Endothelial cell of umbilical vein (primary cell): Measurements from ENCODE around the gene HUS1. TPM values are rescaled to one million over a fixed set of nuclear protein-coding genes. Genes with fewer than 3 reads are reported as not detected.

Source experiments
- BruUV-seq: library from RNA; stranded (reverse); fragments of 400-500 nt; replicated peaks from 2 replicates; lab custom pipeline; 2021; lab: Mats Ljungman, UMichigan
- CTCF ChIA-PET: fragments of 300-600, 350-600 bp; sonication (Branson Sonifier 250); formaldehyde crosslinking; loops from one replicate; lab custom pipeline; 2021; ENCODE audit warnings: antibody characterized with exemption, inconsistent platforms; lab: Charles Lee
- POLR2A ChIA-PET: fragments of 300-600, 350-600 bp; sonication (Branson Sonifier 250); formaldehyde crosslinking; loops from one replicate; lab custom pipeline; 2021; ENCODE audit warnings: antibody characterized with exemption, inconsistent platforms; lab: Charles Lee
- DNase-seq: peaks from one replicate; pipeline ENCODE4 v3.0.0-alpha.2; 2011; ENCODE audit warnings: low read depth, low spot score
- FAIRE-seq: peaks from 2 replicates; lab custom pipeline; 2011; peaks lifted over from hg19 to GRCh38; lab: Jason Lieb, UNC
- H2AFZ ChIP-seq: 2 replicates; pipeline ENCODE4 v1.6.0; 2012; ENCODE audit warnings: low read depth, low read length, control low read depth, inconsistent platforms
- H3K27ac ChIP-seq: 2 replicates; pipeline ENCODE4 v1.5.1; 2011; ENCODE audit warnings: low read depth, mild to moderate bottlenecking, control low read depth, low read length, moderate library complexity; ENCODE audit not compliant: insufficient read depth
- H3K27me3 ChIP-seq, 2 experiments: 2 replicates each; pipeline versions ENCODE4 v1.6.0 to v1.6.1; 2011; ENCODE audit warnings: low read length in 2 of 2, mixed read lengths in 1 of 2; ENCODE audit not compliant: control insufficient read depth in 2 of 2, insufficient read depth in 2 of 2
- H3K36me3 ChIP-seq, 2 experiments: 2 replicates in 1 of 2; 3 replicates in 1 of 2; pipeline ENCODE4 v1.5.1; 2011; ENCODE audit warnings: low read length in 2 of 2, mild to moderate bottlenecking in 1 of 2, moderate library complexity in 1 of 2; ENCODE audit not compliant: control insufficient read depth in 2 of 2, insufficient read depth in 2 of 2; ENCODE audit errors: extremely low read depth in 1 of 2
- H3K4me1 ChIP-seq: 3 replicates; pipeline ENCODE4 v1.5.1; 2011; ENCODE audit warnings: mild to moderate bottlenecking, low read length; ENCODE audit not compliant: control insufficient read depth, insufficient read depth; ENCODE audit errors: extremely low read depth
- H3K4me2 ChIP-seq: 2 replicates; pipeline ENCODE4 v1.6.1; 2011; ENCODE audit warnings: low read length, control low read depth, mixed read lengths; ENCODE audit not compliant: insufficient read depth
- H3K4me3 ChIP-seq, 3 experiments: fragments of 200-600 bp in 1 of 3; sonication (generic), shearing (Covaris generic) in 1 of 3; replicated peaks in 1 of 3; 2 replicates each; pipeline ENCODE4 v1.5.1; 2011 to 2016; ENCODE audit warnings: control low read depth in 3 of 3, low read length in 3 of 3, mild to moderate bottlenecking in 2 of 3, inconsistent platforms in 1 of 3, low read depth in 1 of 3, moderate library complexity in 1 of 3; ENCODE audit not compliant: insufficient read depth in 1 of 3
- H3K79me2 ChIP-seq: 2 replicates; pipeline ENCODE4 v1.6.0; 2012; ENCODE audit warnings: low read length, inconsistent platforms; ENCODE audit not compliant: control insufficient read depth, insufficient read depth
- H3K9ac ChIP-seq: replicated peaks from 2 replicates; pipeline ENCODE3; 2011; ENCODE audit warnings: low read length, control low read depth; ENCODE audit not compliant: insufficient read depth; ENCODE audit errors: extremely low read depth
- H3K9me1 ChIP-seq: replicated peaks from 3 replicates; pipeline ENCODE4 v1.6.0; 2011; ENCODE audit warnings: mild to moderate bottlenecking, low read length; ENCODE audit not compliant: control insufficient read depth, insufficient read depth; ENCODE audit errors: extremely low read depth
- H3K9me3 ChIP-seq: replicated peaks from 2 replicates; pipeline ENCODE4 v1.5.1; 2012; ENCODE audit warnings: low read length, inconsistent platforms; ENCODE audit not compliant: control insufficient read depth, insufficient read depth
- H4K20me1 ChIP-seq: replicated peaks from 2 replicates; pipeline ENCODE3; 2011; ENCODE audit warnings: mild to moderate bottlenecking, low read length; ENCODE audit not compliant: control insufficient read depth, insufficient read depth; ENCODE audit errors: extremely low read depth
- EZH2 ChIP-seq: IDR thresholded peaks from 2 replicates; pipeline ENCODE4 v1.6.1; 2012; ENCODE audit warnings: borderline replicate concordance, low read depth, mild to moderate bottlenecking, moderate library complexity, low read length, inconsistent platforms; ENCODE audit not compliant: severe bottlenecking
- FOS ChIP-seq: IDR thresholded peaks from 2 replicates; pipeline ENCODE4 v1.6.1; 2011; ENCODE audit warnings: mild to moderate bottlenecking, low read length, moderate library complexity, borderline replicate concordance; ENCODE audit not compliant: insufficient read depth
- GATA2 ChIP-seq: IDR thresholded peaks from 2 replicates; pipeline ENCODE4 v1.7.0; 2011; ENCODE audit warnings: low read depth, mild to moderate bottlenecking, moderate library complexity, mixed read lengths, low read length; ENCODE audit not compliant: insufficient read length, insufficient read depth
- JUN ChIP-seq: IDR thresholded peaks from 2 replicates; pipeline ENCODE4 v1.6.1; 2011; ENCODE audit warnings: borderline replicate concordance, low read depth; ENCODE audit not compliant: insufficient read length, insufficient read depth
- MYC ChIP-seq: IDR thresholded peaks from one replicate; pipeline ENCODE4 v1.6.1; 2011; ENCODE audit warnings: mild to moderate bottlenecking, low read depth, low read length
- POLR2A ChIP-seq: IDR thresholded peaks from 2 replicates; pipeline ENCODE4 v1.6.1; 2012; ENCODE audit warnings: low read depth, mild to moderate bottlenecking, control low read depth, low read length
- POLR2AphosphoS5 ChIP-seq: IDR thresholded peaks from 2 replicates; pipeline ENCODE4 v1.6.1; 2012; ENCODE audit warnings: low read depth, mild to moderate bottlenecking, control low read depth, low read length, moderate library complexity; ENCODE audit not compliant: insufficient read depth
- dilution Hi-C: fragments of 300-500 bp; cut with MboI; formaldehyde crosslinking; loops from one replicate; pipeline ENCODE4 v1.15.0; 2019; ENCODE audit warnings: low sequenced_read_pairs; ENCODE audit not compliant: extremely low pct_ligation_motif_present
- intact Hi-C: fragments of 100-400 bp; cut with micrococcal nuclease; formaldehyde crosslinking; loops from one replicate; pipeline ENCODE4 v1.10.0; 2022
- polyA plus RNA-seq, 4 experiments: library from polyadenylated mRNA; depleted of rRNA in 3 of 4; stranded (reverse) in 3 of 4; unstranded in 1 of 4; fragments of >200 nt; gene quantifications; 2 replicates each; pipeline versions ENCODE4 v1.2.1 to v1.2.3, GENCODE V29; 2011 to 2012; ENCODE audit warnings: missing spikeins in 1 of 4
- total RNA-seq: library from RNA; stranded (reverse); gene quantifications from 2 replicates; pipeline ENCODE4 v1.2.3, GENCODE V29; 2021
- TF ChIP-seq, protein P1 (sequence below): IDR thresholded peaks from 2 replicates; pipeline ENCODE4 v1.6.1; 2011; ENCODE audit not compliant: insufficient read depth, insufficient read length
- TF ChIP-seq, protein P2 (sequence below), 2 donors: IDR thresholded peaks; 1 replicate in 1 of 2; 2 replicates in 1 of 2; pipeline ENCODE4 v1.5.1; 2011; ENCODE audit warnings: low read length in 2 of 2, mild to moderate bottlenecking in 2 of 2, moderate library complexity in 2 of 2, control low read depth in 1 of 2, inconsistent platforms in 1 of 2, low read depth in 1 of 2; ENCODE audit not compliant: insufficient read depth in 1 of 2; ENCODE audit errors: extremely low read depth in 1 of 2

Gene HUS1
- total and polyA plus RNA-seq, 2 donors (not counting 3 experiments of a cell fraction or from before 2014, with no cell fraction given) = 21.4 to 49.7 TPM

DNA sequence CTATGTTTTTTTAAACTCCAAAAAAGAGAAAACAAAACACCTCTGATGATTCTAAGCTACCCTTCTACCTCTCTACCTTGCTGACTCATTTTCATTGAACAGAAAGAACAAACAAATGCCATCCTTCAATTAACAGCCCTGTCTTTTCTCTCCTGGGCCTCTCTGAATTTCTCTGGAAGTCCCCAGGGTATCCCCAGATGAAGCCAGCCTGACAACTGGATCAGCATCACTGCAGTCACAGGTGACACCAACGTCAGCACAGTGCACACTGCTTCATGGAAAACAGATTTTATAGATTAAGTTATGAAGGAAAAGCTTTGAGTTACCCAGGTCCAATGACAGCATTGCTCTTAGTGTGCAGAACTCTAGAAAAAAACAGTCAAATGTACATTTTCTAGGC lies 5.7 kb downstream of the HUS1 start:
- FAIRE-seq (no peak), DNase-seq (no peak)
- peaks cover 37% of the 10 kb centered on the region for H3K4me1 ChIP-seq
- intact Hi-C loops = no loop called here
- no peak overlapping the region for H2AFZ ChIP-seq
- no peaks in the 10 kb centered on the region for H4K20me1 ChIP-seq
- H3K9me3 ChIP-seq = no peaks in the 10 kb centered on the region
- dilution Hi-C loops = no loop called here
- no peak overlapping the region for H3K4me2 ChIP-seq
- no peaks in the 10 kb centered on the region for H3K9me1 ChIP-seq
- no peak overlapping the region for H3K4me3 ChIP-seq
- no TSS peak for BruUV-seq
- POLR2A ChIA-PET = no interaction called here
- no peak overlapping the region for H3K27ac ChIP-seq
- H3K9ac ChIP-seq = no peak overlapping the region
- peaks cover 9% of the 10 kb centered on the region for H3K79me2 ChIP-seq
- CTCF ChIA-PET = interaction anchor here (1.5 kb wide), 1 partner anchor 28 kb away, joined by 6 read pairs; no protein-coding TSS in a partner anchor
- H3K27me3 ChIP-seq = no peaks in the 10 kb centered on the region
- peaks cover 20 to 23% of the 10 kb centered on the region in 2 experiments for H3K36me3 ChIP-seq
- TF ChIP-seq MYC (no peak), GATA2 (no peak), POLR2AphosphoS5 (no peak), EZH2 (no peak), POLR2A (no peak), JUN (no peak), FOS (no peak)
- TF ChIP-seq, protein P1, sequence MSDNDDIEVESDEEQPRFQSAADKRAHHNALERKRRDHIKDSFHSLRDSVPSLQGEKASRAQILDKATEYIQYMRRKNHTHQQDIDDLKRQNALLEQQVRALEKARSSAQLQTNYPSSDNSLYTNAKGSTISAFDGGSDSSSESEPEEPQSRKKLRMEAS = no peak
- TF ChIP-seq, protein P2, sequence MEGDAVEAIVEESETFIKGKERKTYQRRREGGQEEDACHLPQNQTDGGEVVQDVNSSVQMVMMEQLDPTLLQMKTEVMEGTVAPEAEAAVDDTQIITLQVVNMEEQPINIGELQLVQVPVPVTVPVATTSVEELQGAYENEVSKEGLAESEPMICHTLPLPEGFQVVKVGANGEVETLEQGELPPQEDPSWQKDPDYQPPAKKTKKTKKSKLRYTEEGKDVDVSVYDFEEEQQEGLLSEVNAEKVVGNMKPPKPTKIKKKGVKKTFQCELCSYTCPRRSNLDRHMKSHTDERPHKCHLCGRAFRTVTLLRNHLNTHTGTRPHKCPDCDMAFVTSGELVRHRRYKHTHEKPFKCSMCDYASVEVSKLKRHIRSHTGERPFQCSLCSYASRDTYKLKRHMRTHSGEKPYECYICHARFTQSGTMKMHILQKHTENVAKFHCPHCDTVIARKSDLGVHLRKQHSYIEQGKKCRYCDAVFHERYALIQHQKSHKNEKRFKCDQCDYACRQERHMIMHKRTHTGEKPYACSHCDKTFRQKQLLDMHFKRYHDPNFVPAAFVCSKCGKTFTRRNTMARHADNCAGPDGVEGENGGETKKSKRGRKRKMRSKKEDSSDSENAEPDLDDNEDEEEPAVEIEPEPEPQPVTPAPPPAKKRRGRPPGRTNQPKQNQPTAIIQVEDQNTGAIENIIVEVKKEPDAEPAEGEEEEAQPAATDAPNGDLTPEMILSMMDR (IDR thresholded peaks at IDR 0.05; ENCODE audit: extremely low read depth in 1 of 2, insufficient read depth in 1 of 2, low read depth in 1 of 2, low read length in 2 of 2) = no peak
